ENCODE data around the gene ONECUT3. TPM values are rescaled to one million over a fixed set of nuclear protein-coding genes. Genes with fewer than 3 reads are reported as not detected.

The ONECUT3 gene
- total RNA-seq, 3 donors from 2014 or later: not detected

- intact Hi-C loops (cut with DNase I; ENCODE audit: low total_unique reads): no loop called here
- no peaks in the 10 kb centered on the region for H3K4me1 ChIP-seq
- TF ChIP-seq POLR2AphosphoS5 (IDR thresholded peaks at IDR 0.05) (no peak), CTCF (IDR thresholded peaks at IDR 0.05) (no peak), POLR2A (IDR thresholded peaks at IDR 0.05) (no peak)
- H3K9me3 ChIP-seq: peaks cover 19 to 21% of the 10 kb centered on the region in 2 donors
- DNase-seq (ENCODE audit: low spot score in 2 of 2): no peak
- peaks cover 11 to 88% of the 10 kb centered on the region in 2 donors for H3K27me3 ChIP-seq
- no peaks in the 10 kb centered on the region for H3K36me3 ChIP-seq
- no peak overlapping the region for H3K27ac ChIP-seq
- no peak overlapping the region for H3K4me3 ChIP-seq
Measured at GRCh38 chr19:1779574-1779973, 26.3 kb downstream of the ONECUT3 start.

DNA sequence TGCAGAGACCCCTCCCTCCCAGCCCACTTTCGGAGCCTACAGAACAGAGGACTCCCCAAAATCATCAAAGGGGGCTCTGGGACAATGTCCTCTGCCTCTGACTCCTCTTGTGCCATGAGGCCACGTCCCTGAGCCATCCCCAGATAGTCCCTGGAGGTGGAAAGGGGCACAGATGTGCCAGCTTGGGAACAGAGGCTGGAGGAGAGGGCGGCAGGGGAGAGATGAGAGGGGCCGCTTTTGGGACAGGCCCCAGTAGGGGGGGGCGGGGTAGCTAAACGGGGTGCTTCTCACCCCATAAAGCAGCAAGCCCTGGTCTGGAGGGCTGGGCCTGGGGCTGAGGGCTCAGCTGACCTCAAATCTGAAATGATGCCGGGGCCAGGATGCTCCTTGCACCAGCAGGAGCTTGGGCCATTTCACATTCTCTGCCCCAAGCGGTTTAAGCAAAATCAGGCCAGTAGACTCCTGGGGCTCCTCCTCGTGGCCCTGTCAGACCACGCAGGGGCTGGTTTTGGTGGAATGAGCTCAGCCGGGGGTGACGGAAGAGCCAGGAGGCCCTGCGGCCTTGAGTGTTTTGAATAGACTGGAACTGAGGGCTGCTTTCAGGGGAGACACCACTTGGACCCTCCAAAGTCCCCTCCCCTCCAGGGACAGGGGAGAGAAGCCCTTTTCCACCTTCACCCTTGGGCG is 27.1 kb downstream of the ONECUT3 start:
- no peak overlapping the region for H3K27ac ChIP-seq
- H3K27me3 ChIP-seq: peaks cover 5 to 88% of the 10 kb centered on the region in 2 donors
- no peak for DNase-seq (ENCODE audit: low spot score in 2 of 2)
- H3K4me3 ChIP-seq: no peak overlapping the region
- peaks cover 11 to 15% of the 10 kb centered on the region in 2 donors for H3K9me3 ChIP-seq
- TF ChIP-seq CTCF (IDR thresholded peaks at IDR 0.05) (no peak), POLR2AphosphoS5 (IDR thresholded peaks at IDR 0.05) (no peak), POLR2A (IDR thresholded peaks at IDR 0.05) (no peak)
- H3K4me1 ChIP-seq: no peaks in the 10 kb centered on the region
- intact Hi-C loops (cut with DNase I; ENCODE audit: low total_unique reads): no loop called here
- no peaks in the 10 kb centered on the region for H3K36me3 ChIP-seq

- peaks cover 0 to 85% of the 10 kb centered on the region in 2 donors for H3K27me3 ChIP-seq
- H3K4me1 ChIP-seq: no peaks in the 10 kb centered on the region
- DNase-seq (ENCODE audit: low spot score in 2 of 2): no peak
- H3K27ac ChIP-seq: no peak overlapping the region
- no peak overlapping the region for H3K4me3 ChIP-seq
- TF ChIP-seq CTCF (IDR thresholded peaks at IDR 0.05) (no peak), POLR2A (IDR thresholded peaks at IDR 0.05) (no peak), POLR2AphosphoS5 (IDR thresholded peaks at IDR 0.05) (no peak)
- no peaks in the 10 kb centered on the region for H3K36me3 ChIP-seq
- peaks cover 11 to 15% of the 10 kb centered on the region in 2 donors for H3K9me3 ChIP-seq
- intact Hi-C loops (cut with DNase I; ENCODE audit: low total_unique reads): no loop called here
Measured at GRCh38 chr19:1782521-1782920, 29.2 kb downstream of the ONECUT3 start.

DNA sequence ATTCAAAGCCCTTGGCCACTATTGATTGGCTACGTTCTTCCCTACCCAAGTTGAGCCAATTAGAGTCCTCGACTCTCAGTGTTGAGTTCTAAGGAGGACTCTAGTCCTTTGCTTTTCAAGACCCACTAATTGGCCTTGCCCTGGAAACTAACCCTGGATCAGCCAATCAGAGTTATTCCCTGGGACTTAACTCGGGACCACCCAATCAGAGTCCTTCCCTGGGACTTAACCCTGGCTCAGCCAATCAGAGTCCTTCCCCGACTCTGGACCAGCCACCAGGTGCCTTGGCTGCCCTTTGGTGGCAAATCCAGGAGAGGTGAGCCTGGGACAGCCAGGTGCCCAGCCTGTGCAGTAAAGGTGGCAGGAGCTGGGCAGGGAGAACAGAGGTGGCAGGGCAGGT is 30.0 kb downstream of the ONECUT3 start:
- peaks cover 11 to 15% of the 10 kb centered on the region in 2 donors for H3K9me3 ChIP-seq
- H3K4me1 ChIP-seq: no peaks in the 10 kb centered on the region
- H3K27ac ChIP-seq: no peak overlapping the region
- intact Hi-C loops (cut with DNase I; ENCODE audit: low total_unique reads): no loop called here
- no peak for TF ChIP-seq POLR2A (IDR thresholded peaks at IDR 0.05)
- no peak overlapping the region for H3K4me3 ChIP-seq
- DNase-seq (ENCODE audit: low spot score in 2 of 2): no peak
- peaks cover 0 to 85% of the 10 kb centered on the region in 2 donors for H3K27me3 ChIP-seq
- no peaks in the 10 kb centered on the region for H3K36me3 ChIP-seq

GRCh38 chr19:1783874-1784273 is 30.6 kb downstream of the ONECUT3 start:
- intact Hi-C loops (cut with DNase I; ENCODE audit: low total_unique reads): no loop called here
- no peak overlapping the region for H3K4me3 ChIP-seq
- H3K36me3 ChIP-seq: no peaks in the 10 kb centered on the region
- H3K4me1 ChIP-seq: no peaks in the 10 kb centered on the region
- peaks cover 0 to 87% of the 10 kb centered on the region in 2 donors for H3K27me3 ChIP-seq
- no peak for DNase-seq (ENCODE audit: low spot score in 2 of 2)
- no peak overlapping the region for H3K27ac ChIP-seq
- H3K9me3 ChIP-seq: peaks cover 11 to 15% of the 10 kb centered on the region in 2 donors
- TF ChIP-seq POLR2AphosphoS5 (IDR thresholded peaks at IDR 0.05): no peak
- TF ChIP-seq CTCF (IDR thresholded peaks at IDR 0.05): no peak
- TF ChIP-seq POLR2A (IDR thresholded peaks at IDR 0.05): no peak

All from breast epithelium (tissue), 4 donors.